LNCAP (cell line): Measurements from ENCODE around the gene PDF.

Experiments used
- CTCF ChIP-seq: fragments of 450-650 bp; IDR thresholded peaks from 2 replicates; pipeline ENCODE4 v1.5.1; 2017; ENCODE audit warnings: mild to moderate bottlenecking

Gene PDF

GRCh38 chr16:69367980-69368379 is 37.6 kb upstream of the PDF start:
- TF ChIP-seq CTCF = no peak

GRCh38 chr16:69366431-69366830 is 36.0 kb upstream of the PDF start:
- no peak for TF ChIP-seq CTCF

GRCh38 chr16:69365901-69366300 is 35.5 kb upstream of the PDF start:
- TF ChIP-seq CTCF = no peak

GRCh38 chr16:69364088-69364487 is 33.7 kb upstream of the PDF start:
- no peak for TF ChIP-seq CTCF

- no peak for TF ChIP-seq CTCF
Observed at GRCh38 chr16:69363281-69363717, 32.9 kb upstream of the PDF start.

- no peak for TF ChIP-seq CTCF
Observed at GRCh38 chr16:69351309-69352027, 21.1 kb upstream of the PDF start, which contains the start of gene TMED6. Gene TMED6 (minus strand): TSS chr16:69351786. CDS start chr16:69351753, 33 bp downstream.

GRCh38 chr16:69350536-69351133 is 20.2 kb upstream of the PDF start:
- TF ChIP-seq CTCF = no peak
